DND-41 (cell line): ENCODE data around the gene HOXC10.

Experiments
- ATAC-seq: fragments of 200-7000 bp; cut with Tn5 transposase; 3 replicates; pipeline ENCODE4 v1.9.1; 2021; ENCODE audit warnings: low read depth; ENCODE audit not compliant: insufficient read depth
- DNase-seq: peaks from one replicate; pipeline ENCODE4 v3.0.0-alpha.2; 2020
- H2AFZ ChIP-seq: 2 replicates; pipeline ENCODE4 v1.6.0; 2012; ENCODE audit warnings: low read depth, low read length
- H3K27ac ChIP-seq: 2 replicates; pipeline ENCODE4 v1.5.1; 2012; ENCODE audit warnings: low read length, inconsistent platforms
- H3K27me3 ChIP-seq: fragments of 200-600 bp; sonication (generic); 2 replicates; pipeline ENCODE4 v1.6.0; 2012; ENCODE audit warnings: low read length, mild to moderate bottlenecking, inconsistent platforms; ENCODE audit not compliant: insufficient read depth, poor library complexity
- H3K36me3 ChIP-seq: 2 replicates; pipeline ENCODE4 v1.5.1; 2012; ENCODE audit warnings: low read length, inconsistent platforms; ENCODE audit not compliant: insufficient read depth
- H3K4me1 ChIP-seq: 2 replicates; pipeline ENCODE4 v1.5.1; 2012; ENCODE audit warnings: mild to moderate bottlenecking, low read length; ENCODE audit not compliant: insufficient read depth
- H3K4me2 ChIP-seq: 2 replicates; pipeline ENCODE4 v1.6.0; 2012; ENCODE audit warnings: mild to moderate bottlenecking, moderate library complexity, low read length, inconsistent platforms; ENCODE audit not compliant: insufficient read depth
- H3K4me3 ChIP-seq, 2 experiments: fragments of 200-600 bp in 1 of 2; shearing (Covaris generic) in 1 of 2; 2 replicates each; pipeline ENCODE4 v1.5.1; 2012 to 2016; ENCODE audit warnings: inconsistent platforms in 2 of 2, low read length in 2 of 2, mild to moderate bottlenecking in 2 of 2, low read depth in 1 of 2, moderate library complexity in 1 of 2
- H3K79me2 ChIP-seq: 2 replicates; pipeline ENCODE4 v1.6.0; 2012; ENCODE audit warnings: low read length, inconsistent platforms; ENCODE audit not compliant: insufficient read depth
- H3K9ac ChIP-seq: 2 replicates; pipeline ENCODE4 v1.6.0; 2012; ENCODE audit warnings: low read depth, mild to moderate bottlenecking, inconsistent platforms, low read length, moderate library complexity
- H3K9me3 ChIP-seq: 2 replicates; pipeline ENCODE4 v1.5.1; 2012; ENCODE audit warnings: low read length, moderate library complexity, mild to moderate bottlenecking, inconsistent platforms; ENCODE audit not compliant: insufficient read depth, severe bottlenecking
- H4K20me1 ChIP-seq: 2 replicates; pipeline ENCODE4 v1.6.0; 2012; ENCODE audit warnings: low read length; ENCODE audit not compliant: insufficient read depth
- CTCF ChIP-seq: IDR thresholded peaks from 2 replicates; pipeline ENCODE4 v1.5.1; 2012; ENCODE audit warnings: borderline replicate concordance, low read length, moderate library complexity, mild to moderate bottlenecking; ENCODE audit not compliant: poor library complexity, severe bottlenecking; ENCODE audit errors: extremely low read depth
- EZH2 ChIP-seq: IDR thresholded peaks from 3 replicates; pipeline ENCODE4 v1.6.1; 2012; ENCODE audit warnings: borderline replicate concordance, low read depth, mild to moderate bottlenecking, moderate library complexity, low read length, inconsistent platforms; ENCODE audit not compliant: severe bottlenecking

HOXC10 gene

GRCh38 chr12:54018468-54018984, 33.6 kb downstream of the HOXC10 start:
- peaks cover 44% of the 10 kb centered on the region for H3K27me3 ChIP-seq
- peaks cover 17% of the 10 kb centered on the region for H3K4me1 ChIP-seq
- no peak for DNase-seq

GRCh38 chr12:54019091-54019811, 34.3 kb downstream of the HOXC10 start:
- Histone ChIP-seq H3K79me2 (0 out of 2 replicates have a peak, but pooled peaks cover 3% of the 10 kb centered on the region), H2AFZ (no peak overlapping the region), H3K27me3 (peaks cover 46% of the 10 kb centered on the region), H3K4me2 (no peak overlapping the region), H3K27ac (no peak overlapping the region), H3K9me3 (no peaks in the 10 kb centered on the region), H4K20me1 (no peaks in the 10 kb centered on the region), H3K9ac (no peak overlapping the region), H3K4me1 (peaks cover 17% of the 10 kb centered on the region), H3K36me3 (no peaks in the 10 kb centered on the region), H3K4me3 (no peak overlapping the region)
- DNase-seq: no peak
- TF ChIP-seq EZH2: no peak
- TF ChIP-seq CTCF: no peak
- no peak for ATAC-seq

More at GRCh38 chr12:54018468-54018984, 33.6 kb downstream of the HOXC10 start:
- TF ChIP-seq EZH2: no peak
- TF ChIP-seq CTCF: no peak
- H3K27ac ChIP-seq: peak overlapping the region; percentile 95
- ATAC-seq: no peak
- peak overlapping the region; percentile 87 for H3K9ac ChIP-seq
- peak overlapping the region; percentile 39 to 63; a peak in 3 of 4 replicates for H3K4me3 ChIP-seq
- H2AFZ ChIP-seq: peak overlapping the region; percentile 94
- peak overlapping the region; percentile 73 for H3K4me2 ChIP-seq
- H3K79me2 ChIP-seq: 0 out of 2 replicates have a peak, but pooled peaks cover 3% of the 10 kb centered on the region
- H4K20me1 ChIP-seq: no peaks in the 10 kb centered on the region
- H3K36me3 ChIP-seq: no peaks in the 10 kb centered on the region
- H3K9me3 ChIP-seq: no peaks in the 10 kb centered on the region

- Histone ChIP-seq H3K27ac (no peak overlapping the region), H3K4me3 (no peak overlapping the region), H3K4me1 (peaks cover 17% of the 10 kb centered on the region)
Observed at GRCh38 chr12:54019924-54020590, 35.1 kb downstream of the HOXC10 start.

More at GRCh38 chr12:54019924-54020590, 35.1 kb downstream of the HOXC10 start:
- no peaks in the 10 kb centered on the region for H3K9me3 ChIP-seq
- TF ChIP-seq EZH2 (no peak), CTCF (no peak)
- no peak for DNase-seq
- no peak overlapping the region for H3K4me2 ChIP-seq
- H4K20me1 ChIP-seq: no peaks in the 10 kb centered on the region
- 0 out of 2 replicates have a peak, but pooled peaks cover 3% of the 10 kb centered on the region for H3K79me2 ChIP-seq
- H3K36me3 ChIP-seq: no peaks in the 10 kb centered on the region
- no peak overlapping the region for H3K9ac ChIP-seq
- peaks cover 47% of the 10 kb centered on the region for H3K27me3 ChIP-seq
- ATAC-seq: no peak
- H2AFZ ChIP-seq: no peak overlapping the region
